Lung (tissue), 12 donors: ENCODE data around the gene CD1D. TPM values are rescaled to one million over a fixed set of nuclear protein-coding genes. Genes with fewer than 3 reads are reported as not detected.

Experiments
- ATAC-seq: fragments of 200-7000 bp; cut with Tn5 transposase; one replicate; pipeline ENCODE4 v1.9.1; 2020; ENCODE audit warnings: moderate number of reproducible peaks; ENCODE audit not compliant: insufficient read depth, low FRiP score
- DNase-seq, 3 donors: peaks; one replicate each; pipeline ENCODE4 v3.0.0-alpha.2; 2013 to 2017
- H3K27ac ChIP-seq, 2 donors: one replicate each; pipeline ENCODE4 v1.5.1; 2013; ENCODE audit warnings: mild to moderate bottlenecking in 2 of 2, moderate library complexity in 2 of 2, control low read depth in 1 of 2, inconsistent platforms in 1 of 2, low read depth in 1 of 2, low read length in 1 of 2
- H3K27me3 ChIP-seq, 3 donors: one replicate each; pipeline ENCODE4 v1.5.1; 2013; ENCODE audit warnings: low read length in 2 of 3; ENCODE audit not compliant: control insufficient read depth in 3 of 3, insufficient read depth in 3 of 3
- H3K36me3 ChIP-seq, 4 donors: one replicate each; pipeline ENCODE4 v1.5.1; 2013; ENCODE audit warnings: low read length in 4 of 4, mild to moderate bottlenecking in 1 of 4, moderate library complexity in 1 of 4; ENCODE audit not compliant: control insufficient read depth in 4 of 4, insufficient read depth in 4 of 4
- H3K4me1 ChIP-seq, 5 donors: one replicate each; pipeline ENCODE4 v1.5.1; 2013; ENCODE audit warnings: low read length in 5 of 5, mild to moderate bottlenecking in 2 of 5, moderate library complexity in 1 of 5; ENCODE audit not compliant: control insufficient read depth in 5 of 5, insufficient read depth in 5 of 5
- H3K4me3 ChIP-seq: one replicate; pipeline ENCODE4 v1.5.1; 2013; ENCODE audit warnings: mild to moderate bottlenecking, control low read depth, moderate library complexity
- H3K9ac ChIP-seq, 2 donors: one replicate each; pipeline ENCODE4 v1.5.1; 2013; ENCODE audit warnings: low read length in 2 of 2, control low read depth in 1 of 2; ENCODE audit not compliant: insufficient read depth in 1 of 2
- H3K9me3 ChIP-seq, 4 donors: one replicate each; pipeline ENCODE4 v1.5.1; 2013; ENCODE audit warnings: low read length in 3 of 4, mild to moderate bottlenecking in 1 of 4, moderate library complexity in 1 of 4; ENCODE audit not compliant: control insufficient read depth in 4 of 4, insufficient read depth in 3 of 4
- CTCF ChIP-seq: IDR thresholded peaks from 2 replicates; pipeline ENCODE4 v1.5.1; 2012; ENCODE audit warnings: mild to moderate bottlenecking; ENCODE audit errors: control extremely low read depth, extremely low read depth
- WGBS, 2 donors: extraction: QIAGEN DNeasy Blood & Tissue Kit; methylation state at CpG; one replicate each; pipeline ENCODE4 v1.1.7; 2013; 5-methylcytosine and 5-hydroxymethylcytosine counted together
- polyA plus RNA-seq, 2 donors: library from polyadenylated mRNA; stranded (reverse); fragments of 200-250 nt; gene quantifications; one replicate each; pipeline ENCODE4 v1.2.1, GENCODE V29; 2013
- total RNA-seq, 2 donors: library from RNA; depleted of rRNA in 1 of 2; stranded (reverse); fragments of >200 nt in 1 of 2; gene quantifications; one replicate each; pipeline ENCODE4 v1.2.1, GENCODE V29; 2014 to 2021
- donor health status: control.
- donor health status: control.
- donor health status: Bipolar disorder and iron deficiency.
- donor health status: healthy.
- donor health status: DM: yes; HTN: yes; CAD: no.

CD1D gene
- total and polyA plus RNA-seq, 4 donors: 3.5 to 9.9 (median 4.2) TPM

DNA sequence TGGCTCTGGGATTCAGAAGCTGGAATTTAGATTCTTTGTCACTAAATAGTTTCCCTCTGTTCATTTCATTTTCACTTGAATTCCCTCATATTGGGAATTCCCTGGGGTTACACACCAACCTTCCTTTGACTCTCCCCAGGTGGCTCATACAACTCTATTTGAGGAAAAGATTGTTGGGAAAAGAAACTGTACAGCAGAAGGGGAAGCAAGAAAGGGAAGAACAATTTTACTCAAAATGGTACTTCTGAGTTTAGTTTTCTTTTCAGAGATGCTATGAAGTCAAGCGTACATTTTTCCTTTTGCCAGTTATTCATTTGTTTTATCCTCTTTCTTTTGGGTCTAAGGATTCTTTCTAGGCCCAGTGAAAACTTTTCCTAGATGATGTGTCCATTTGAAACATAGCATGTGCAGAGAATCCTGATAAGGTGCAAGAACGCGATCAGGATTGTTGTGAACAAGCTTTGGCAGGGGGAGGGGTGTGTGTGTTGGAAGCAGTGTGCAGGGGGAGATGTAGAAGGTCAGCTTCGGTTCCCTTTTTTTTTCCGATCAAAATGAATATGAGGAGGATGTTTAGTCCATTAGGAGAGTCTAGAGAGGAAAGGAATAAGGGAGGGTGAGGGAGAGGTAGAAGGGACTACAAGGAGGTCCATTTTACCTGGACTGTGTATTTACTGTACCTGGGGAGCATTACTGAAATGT is 26.8 kb upstream of the CD1D start:
- Histone ChIP-seq H3K9ac (no peak overlapping the region), H3K27me3 (no peaks in the 10 kb centered on the region), H3K4me3 (no peak overlapping the region), H3K36me3 (no peaks in the 10 kb centered on the region), H3K4me1 (peaks cover 0 to 10% (median 5%) of the 10 kb centered on the region in 5 donors), H3K9me3 (no peaks in the 10 kb centered on the region), H3K27ac (no peak overlapping the region)
- DNase-seq (no peak), ATAC-seq (no peak)
- 65 to 72% methylated on average over 5 of the region's 5 CpGs for WGBS, 2 donors
- no peak for TF ChIP-seq CTCF

- Histone ChIP-seq H3K9me3 (no peaks in the 10 kb centered on the region), H3K4me1 (peaks cover 0 to 6% (median 2%) of the 10 kb centered on the region in 5 donors), H3K27me3 (no peaks in the 10 kb centered on the region), H3K4me3 (no peak overlapping the region), H3K27ac (no peak overlapping the region), H3K36me3 (no peaks in the 10 kb centered on the region), H3K9ac (no peak overlapping the region)
- no peak for DNase-seq
- no peak for TF ChIP-seq CTCF
- 69 to 73% methylated on average over 3 of the region's 3 CpGs for WGBS, 2 donors
- ATAC-seq: no peak
Measured at GRCh38 chr1:158154501-158154900, 26.2 kb upstream of the CD1D start.

DNA sequence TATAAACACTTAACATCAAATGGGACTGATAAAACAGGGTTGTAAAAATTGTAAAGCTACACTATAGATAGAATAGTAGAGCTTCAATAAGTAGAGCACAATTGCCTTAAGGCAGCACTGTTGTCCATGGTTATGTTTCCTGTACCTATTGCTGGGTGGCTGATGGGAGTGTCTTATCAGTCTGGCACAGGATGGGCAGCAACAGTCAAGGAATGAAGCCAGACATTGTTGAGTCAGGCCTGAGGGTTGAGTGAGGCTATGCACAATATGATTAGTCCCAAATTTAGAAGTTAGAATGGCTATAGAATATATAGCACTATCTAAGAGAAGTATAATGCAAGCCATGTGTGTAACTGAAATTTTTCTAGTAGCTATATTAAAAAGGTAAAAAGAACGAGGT is 25.0 kb upstream of the CD1D start:
- H3K9me3 ChIP-seq: no peaks in the 10 kb centered on the region
- 86 to 95% methylated on average over 1 of the region's 1 CpG for WGBS, 2 donors
- no peak overlapping the region for H3K9ac ChIP-seq
- no peaks in the 10 kb centered on the region for H3K27me3 ChIP-seq
- no peak for TF ChIP-seq CTCF
- peaks cover 0 to 3% (median 0%) of the 10 kb centered on the region in 5 donors for H3K4me1 ChIP-seq
- H3K36me3 ChIP-seq: no peaks in the 10 kb centered on the region
- no peak overlapping the region for H3K4me3 ChIP-seq
- no peak overlapping the region for H3K27ac ChIP-seq
- DNase-seq: no peak
- ATAC-seq: no peak

- TF ChIP-seq CTCF: no peak
Measured at GRCh38 chr1:158159597-158159996, 21.1 kb upstream of the CD1D start.

More at GRCh38 chr1:158159597-158159996, 21.1 kb upstream of the CD1D start:
- Histone ChIP-seq H3K9ac (no peak overlapping the region), H3K9me3 (no peaks in the 10 kb centered on the region), H3K4me1 (peaks cover 0 to 15% (median 0%) of the 10 kb centered on the region in 5 donors), H3K27ac (no peak overlapping the region), H3K36me3 (no peaks in the 10 kb centered on the region), H3K4me3 (no peak overlapping the region), H3K27me3 (peaks cover 0 to 3% (median 2%) of the 10 kb centered on the region in 3 donors)
- DNase-seq (no peak), ATAC-seq (no peak)
